Breast epithelium (tissue), 4 donors: Measurements from ENCODE around the gene FASN. TPM values are rescaled to one million over a fixed set of nuclear protein-coding genes. Genes with fewer than 3 reads are reported as not detected.
"Not testable (repeated sequence)": the region's sequence is repeated elsewhere in the genome, so short reads cannot be mapped to it uniquely, and the experiment has no call there.

ENCODE experiments used
- DNase-seq, 2 donors: peaks; one replicate each; pipeline ENCODE4 v3.0.0-alpha.2; 2019; ENCODE audit warnings: low spot score in 2 of 2
- H3K27ac ChIP-seq, 2 donors: fragments of 200-600 bp; sonication (generic) in 1 of 2; one replicate each; pipeline ENCODE4 v1.5.1; 2016 to 2019; ENCODE audit warnings: mild to moderate bottlenecking in 1 of 2
- H3K27me3 ChIP-seq, 2 donors: fragments of 200-600 bp; sonication (generic) in 1 of 2; one replicate each; pipeline versions ENCODE4 v1.5.1 to v1.6.0; 2017 to 2019; ENCODE audit warnings: control low read depth in 1 of 2, mild to moderate bottlenecking in 1 of 2
- H3K36me3 ChIP-seq: fragments of 200-600 bp; one replicate; pipeline ENCODE4 v1.5.1; 2019
- H3K4me1 ChIP-seq, 2 donors: fragments of 200-600 bp; sonication (generic); one replicate each; pipeline ENCODE4 v1.5.1; 2016 to 2019; ENCODE audit warnings: control low read depth in 1 of 2
- H3K4me3 ChIP-seq, 3 donors: fragments of 200-600 bp; sonication (generic); 1 replicate in 2 of 3; 2 replicates in 1 of 3; pipeline ENCODE4 v1.5.1; 2016 to 2019; ENCODE audit warnings: mild to moderate bottlenecking in 3 of 3, moderate library complexity in 2 of 3
- H3K9me3 ChIP-seq, 2 donors: fragments of 200-600 bp; sonication (generic) in 1 of 2; one replicate each; pipeline ENCODE4 v1.5.1; 2016 to 2019; ENCODE audit warnings: control low read depth in 1 of 2
- CTCF ChIP-seq, 3 donors: fragments of 450-650 bp; IDR thresholded peaks; one replicate each; pipeline ENCODE4 v1.5.1; 2016 to 2017; ENCODE audit warnings: antibody characterized with exemption in 3 of 3, mild to moderate bottlenecking in 3 of 3, moderate library complexity in 3 of 3
- POLR2A ChIP-seq: fragments of 450-650 bp; IDR thresholded peaks from one replicate; pipeline ENCODE4 v1.6.1; 2016; ENCODE audit warnings: antibody characterized with exemption, mild to moderate bottlenecking, moderate library complexity
- POLR2AphosphoS5 ChIP-seq, 3 donors: sonication (generic); formaldehyde crosslinking; IDR thresholded peaks; one replicate each; pipeline ENCODE4 v1.6.1; 2017; ENCODE audit warnings: antibody characterized with exemption in 3 of 3
- intact Hi-C: fragments of 100-400 bp; cut with DNase I; formaldehyde crosslinking; loops from one replicate; pipeline ENCODE4 v1.15.1; 2023; ENCODE audit warnings: low total_unique reads
- total RNA-seq, 3 donors: library from RNA; depleted of rRNA; stranded (reverse); fragments of >200 nt; gene quantifications; one replicate each; pipeline ENCODE4 v1.1.0, GENCODE V29; 2016

FASN gene
- 100 to 1,000 TPM in 1 of 3 donors, 10 to 100 TPM in 2; 95.4 to 590 (median 98.6) TPM for total RNA-seq

DNA sequence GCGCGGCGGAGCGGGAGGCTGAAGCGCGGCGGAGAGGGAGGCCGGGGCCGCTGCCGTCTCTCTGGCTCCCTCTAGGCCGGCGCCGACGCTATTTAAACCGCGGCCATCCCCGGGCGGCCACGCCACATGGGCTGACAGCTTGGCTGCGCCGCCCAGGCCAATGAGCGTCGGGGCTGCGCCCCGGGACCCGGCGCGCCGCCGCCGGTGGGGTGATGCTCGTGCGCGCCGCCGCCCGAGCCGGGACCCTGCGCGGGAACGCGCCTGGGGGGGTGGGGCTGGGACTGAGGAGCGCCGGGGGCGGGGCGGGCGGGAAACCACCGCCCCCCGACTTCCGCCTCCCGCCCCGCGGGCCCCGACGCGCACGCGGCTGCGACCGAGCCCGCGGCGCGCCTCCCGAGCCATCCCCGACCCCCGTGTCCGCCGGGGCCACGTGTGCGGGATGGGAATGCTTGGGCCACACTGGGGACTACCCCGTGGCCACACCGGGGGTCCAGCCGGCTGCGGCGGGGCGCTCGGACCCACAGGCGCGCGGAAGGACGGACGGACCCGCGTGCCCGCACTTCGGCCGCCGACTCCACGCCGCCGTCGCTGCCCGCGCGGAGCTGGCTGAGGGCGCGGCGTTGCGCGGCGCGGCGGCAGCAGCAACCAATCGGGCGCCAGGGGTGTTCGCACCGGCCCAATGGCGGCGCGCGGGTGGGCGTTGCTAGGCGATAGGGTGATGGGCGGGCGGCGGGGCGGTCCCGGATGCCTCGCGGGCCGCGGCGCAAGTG lies at the start of gene FASN:
FASN (minus strand) TSS at position 68 of the 770 bp plus-strand sequence. CDS start 1,791 bp downstream, outside the sequence.
- H3K4me1 ChIP-seq = peaks cover 26 to 38% of the 10 kb centered on the region in 2 donors
- DNase-seq = peak; percentile 93 to 94
- TF ChIP-seq POLR2AphosphoS5 (IDR thresholded peaks at IDR 0.05) (peak; percentile 55 to 73 (median 72)), POLR2A (peak; percentile 49), CTCF (IDR thresholded peaks at IDR 0.05) (peak in 1 of 3 donors; percentile 31)
- intact Hi-C loops = no loop called here
- no peaks in the 10 kb centered on the region for H3K36me3 ChIP-seq
- no peaks in the 10 kb centered on the region for H3K27me3 ChIP-seq
- H3K9me3 ChIP-seq = no peaks in the 10 kb centered on the region
- H3K4me3 ChIP-seq = peak within 1 kb of the TSS; percentile 68 to 88 (median 76)
- peak within 1 kb of the TSS; percentile 95 to 96 for H3K27ac ChIP-seq

DNA sequence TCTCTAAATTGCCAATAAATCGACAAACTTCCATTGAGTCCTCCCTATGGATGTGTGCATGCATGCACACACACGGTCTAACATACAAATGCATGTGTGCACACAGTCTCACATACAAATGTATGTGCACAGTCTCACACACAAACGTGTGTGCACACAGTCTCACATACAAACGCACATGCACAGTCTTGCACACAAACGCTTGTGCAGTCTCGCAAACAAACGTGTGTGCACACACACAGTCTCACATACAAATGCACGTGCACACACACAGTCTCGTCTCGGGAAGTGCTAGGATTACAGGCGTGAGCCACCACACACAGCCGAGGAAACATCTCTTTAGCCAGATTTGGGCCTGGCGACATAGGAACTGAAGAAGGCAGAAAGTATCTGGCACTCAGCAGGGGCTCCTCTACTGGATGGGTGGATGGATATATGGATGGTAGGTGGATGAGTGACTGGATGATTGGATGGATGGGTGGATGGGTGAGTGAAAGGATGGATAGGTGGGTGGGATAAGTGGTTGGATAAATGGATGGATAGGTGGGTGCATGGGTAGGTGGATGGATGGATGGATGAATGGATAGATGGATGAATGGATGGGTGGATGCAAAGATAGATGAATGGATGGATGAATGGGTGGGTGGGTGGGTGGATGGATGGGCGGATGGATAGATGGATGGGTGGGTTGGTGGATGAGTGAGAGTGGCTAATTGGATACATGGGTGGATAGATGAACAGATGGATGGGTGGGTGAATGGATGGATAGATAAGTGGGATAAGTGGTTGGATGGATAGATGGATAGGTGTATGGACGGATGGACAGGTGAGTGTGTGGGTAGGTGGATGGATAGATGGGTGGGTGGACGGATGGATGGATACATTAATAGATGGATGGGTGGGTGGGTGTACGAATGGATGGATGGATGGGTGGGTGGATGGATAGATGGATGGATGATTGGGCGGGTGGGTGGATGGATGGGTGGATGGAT lies 48.9 kb upstream of the FASN start:
- Histone ChIP-seq H3K9me3 (no peaks in the 10 kb centered on the region), H3K36me3 (no peaks in the 10 kb centered on the region), H3K4me3 (no peak overlapping the region), H3K4me1 (peaks cover 0 to under 1% of the 10 kb centered on the region in 2 donors), H3K27ac (no peak overlapping the region), H3K27me3 (no peaks in the 10 kb centered on the region)
- DNase-seq = no peak
- TF ChIP-seq POLR2A (no peak), POLR2AphosphoS5 (IDR thresholded peaks at IDR 0.05) (no peak), CTCF (IDR thresholded peaks at IDR 0.05) (no peak)
- intact Hi-C loops = no loop called here

GRCh38 chr17:82145550-82146155 lies 47.6 kb upstream of the FASN start:
- intact Hi-C loops = no loop called here
- no peak overlapping the region for H3K4me3 ChIP-seq
- H3K27ac ChIP-seq = no peak overlapping the region
- no peaks in the 10 kb centered on the region for H3K36me3 ChIP-seq
- no peaks in the 10 kb centered on the region for H3K4me1 ChIP-seq
- H3K9me3 ChIP-seq = no peaks in the 10 kb centered on the region
- no peaks in the 10 kb centered on the region for H3K27me3 ChIP-seq
- TF ChIP-seq POLR2AphosphoS5 (IDR thresholded peaks at IDR 0.05) (no peak), CTCF (IDR thresholded peaks at IDR 0.05) (no peak), POLR2A (no peak)
- DNase-seq = no peak

GRCh38 chr17:82143333-82143732 lies 45.3 kb upstream of the FASN start:
- no peaks in the 10 kb centered on the region for H3K4me1 ChIP-seq
- no peak overlapping the region for H3K27ac ChIP-seq
- DNase-seq = no peak
- no peaks in the 10 kb centered on the region for H3K36me3 ChIP-seq
- no peak for TF ChIP-seq POLR2AphosphoS5 (IDR thresholded peaks at IDR 0.05)
- no peak overlapping the region for H3K4me3 ChIP-seq
- no peaks in the 10 kb centered on the region for H3K27me3 ChIP-seq
- intact Hi-C loops = no loop called here
- H3K9me3 ChIP-seq = no peaks in the 10 kb centered on the region

GRCh38 chr17:82139961-82140360 lies 41.9 kb upstream of the FASN start:
- H3K9me3 ChIP-seq, H3K36me3 ChIP-seq, H3K4me3 ChIP-seq, H3K27me3 ChIP-seq, H3K27ac ChIP-seq, DNase-seq, intact Hi-C loops, H3K4me1 ChIP-seq: not testable (repeated sequence)
